Stimulated activated naive CD4-positive, alpha-beta T cell (primary cell): Measurements from ENCODE around the gene ISOC1.

Source experiments
- DNase-seq, 6 experiments: peaks; one replicate each; lab custom pipeline; 2025; lab: John Stamatoyannopoulos, UW

The ISOC1 gene

DNA sequence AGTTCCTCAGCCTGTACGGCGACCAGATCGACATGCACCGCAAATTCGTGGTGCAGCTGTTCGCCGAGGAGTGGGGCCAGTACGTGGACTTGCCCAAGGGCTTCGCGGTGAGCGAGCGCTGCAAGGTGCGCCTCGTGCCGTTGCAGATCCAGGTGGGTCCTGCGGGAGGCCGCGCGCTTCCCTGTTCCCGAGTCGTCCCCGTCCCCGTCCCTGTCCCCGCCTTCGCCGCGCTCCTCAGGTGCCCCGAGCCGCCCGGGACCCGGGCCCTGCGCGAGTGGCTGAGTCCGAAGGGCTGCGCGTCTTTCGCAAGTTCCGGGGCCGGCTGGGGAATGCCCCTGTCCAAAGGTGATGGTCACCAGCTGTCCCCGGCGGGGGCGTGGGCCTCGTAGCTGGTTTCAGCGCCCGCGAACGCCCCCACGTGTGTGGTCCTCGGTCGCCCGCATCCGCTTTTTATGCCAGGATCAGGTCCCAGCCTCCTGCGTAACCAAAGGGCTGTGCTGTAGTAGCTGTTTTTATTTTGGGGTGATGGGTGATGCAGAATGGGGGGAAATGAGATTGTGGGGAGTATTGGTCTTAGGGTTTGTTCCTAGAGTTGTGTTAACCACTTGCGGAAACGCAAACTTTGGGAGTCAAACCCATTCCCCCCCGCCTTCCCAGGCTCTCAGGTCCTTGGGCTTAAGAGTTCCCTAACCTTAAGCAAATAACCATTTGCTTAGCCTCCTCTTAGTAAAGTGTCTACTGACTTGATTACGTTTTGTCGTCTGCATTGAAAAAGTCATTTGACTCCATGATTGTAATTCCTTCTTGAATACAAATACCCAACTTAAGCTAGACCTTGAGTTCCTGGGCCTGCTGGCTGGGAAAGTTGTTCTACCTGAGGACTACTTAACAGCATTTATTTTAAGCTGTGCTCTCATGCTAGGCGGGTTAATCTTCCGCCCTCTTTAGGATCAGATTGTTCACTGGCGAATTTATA, 663 bp downstream of the ISOC1 start:
- peak in 5 of 6 experiments; percentile 17 to 70 (median 41) for DNase-seq

- DNase-seq: no peak
These were observed 1.9 kb downstream of the ISOC1 start for GRCh38 chr5:129096382-129096991.

DNA sequence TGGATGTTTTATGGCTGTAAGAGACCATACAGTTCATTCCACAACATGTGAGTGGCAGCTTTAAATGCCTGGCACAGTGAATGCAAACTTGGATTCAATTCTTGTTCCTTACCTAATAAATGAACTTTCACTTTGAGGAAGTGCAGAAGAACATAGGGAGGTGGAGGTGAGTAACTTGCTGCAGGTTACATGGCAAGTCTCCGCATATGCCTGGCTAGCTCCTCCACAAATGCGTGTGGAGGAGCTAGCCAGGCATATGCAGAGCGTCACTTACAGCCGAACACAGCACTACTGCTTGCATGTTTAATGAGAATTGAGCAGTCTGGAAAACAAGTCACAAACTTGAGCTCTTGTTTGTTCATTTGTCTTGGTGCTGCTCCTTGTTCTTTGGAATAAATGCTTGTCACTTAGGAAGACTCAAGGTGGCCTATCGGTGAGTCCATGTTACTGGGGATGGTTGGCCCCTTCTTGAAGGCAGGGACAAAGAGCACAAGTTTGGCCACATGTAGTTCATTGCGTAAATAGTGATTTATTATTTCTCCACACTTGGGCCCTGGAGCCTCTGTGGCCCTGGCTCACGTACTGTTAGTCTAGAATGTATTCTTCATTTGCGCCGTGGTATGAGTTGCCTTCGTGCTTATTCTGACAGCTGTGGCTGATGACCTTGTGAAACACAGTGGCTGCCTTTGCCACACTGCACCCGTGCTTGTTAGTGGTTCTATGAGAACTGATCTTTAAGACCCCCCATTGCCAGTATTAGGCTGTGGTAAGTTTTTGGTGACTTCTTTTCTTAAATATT, 3.1 kb downstream of the ISOC1 start:
- no peak for DNase-seq

GRCh38 chr5:129098488-129099183, 4.1 kb downstream of the ISOC1 start:
- DNase-seq: no peak

GRCh38 chr5:129099184-129099569, 4.6 kb downstream of the ISOC1 start:
- DNase-seq: no peak

DNA sequence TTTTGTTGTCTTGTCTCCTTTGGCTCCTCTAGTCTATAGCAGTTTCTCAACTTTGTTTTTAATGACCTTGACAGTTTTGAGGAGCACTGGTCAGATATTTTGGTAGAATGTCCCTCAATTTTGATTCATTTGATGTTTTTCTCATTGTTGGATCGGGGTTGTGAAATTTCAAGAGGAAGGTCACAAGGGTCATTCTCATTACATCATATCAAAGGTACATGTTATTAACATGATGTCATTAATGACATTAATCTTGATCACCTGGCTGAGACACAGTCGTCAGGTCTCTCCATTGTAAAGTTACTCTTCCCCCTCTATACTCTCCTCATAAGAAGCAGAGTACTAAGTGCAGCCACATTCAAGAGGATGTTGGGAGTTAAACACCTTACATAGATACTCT, 7.2 kb downstream of the ISOC1 start:
- DNase-seq: no peak

GRCh38 chr5:129103397-129103796, 8.8 kb downstream of the ISOC1 start:
- no peak for DNase-seq

- DNase-seq: no peak
These were observed 10.4 kb downstream of the ISOC1 start for GRCh38 chr5:129104915-129105455.

DNA sequence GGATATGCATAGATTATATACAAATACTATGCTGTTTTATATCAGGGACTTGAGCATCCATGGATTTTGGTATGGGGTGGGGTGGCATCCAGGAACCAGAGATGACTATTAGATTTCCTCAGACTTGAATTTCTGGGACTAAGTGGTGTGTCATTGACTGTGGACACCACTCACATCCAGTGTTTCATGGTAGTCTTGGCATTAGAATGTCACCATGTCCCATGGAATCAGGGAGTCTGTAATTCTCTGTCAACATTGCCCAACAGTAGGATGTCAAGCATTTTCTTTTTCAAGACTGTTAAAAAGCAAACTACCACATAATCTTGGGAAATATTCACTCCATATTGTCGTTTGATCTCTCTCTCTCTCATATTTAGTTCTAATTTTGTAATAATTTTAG, 13.1 kb downstream of the ISOC1 start:
- DNase-seq: no peak

DNA sequence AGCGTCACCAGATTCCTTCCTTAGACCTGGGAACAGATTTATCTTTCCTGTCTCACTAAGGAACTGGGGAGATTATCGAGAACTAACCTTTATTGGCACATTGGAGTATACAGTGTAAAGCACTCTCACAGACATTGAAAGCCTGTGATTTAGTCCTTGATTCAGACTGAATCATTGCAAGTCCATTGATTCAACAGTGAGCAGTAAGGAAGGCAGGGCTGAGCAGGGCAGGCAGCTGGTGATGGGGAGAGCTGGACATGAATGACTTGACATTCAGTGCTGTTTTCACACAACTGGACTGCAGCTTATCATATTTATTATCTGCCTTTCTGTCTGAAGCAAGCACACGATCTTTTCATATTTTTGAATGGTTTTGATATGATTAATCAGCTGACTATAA, 16.2 kb downstream of the ISOC1 start:
- DNase-seq: no peak

- no peak for DNase-seq
These were observed 16.8 kb downstream of the ISOC1 start for GRCh38 chr5:129111351-129111750.

- no peak for DNase-seq
These were observed 17.7 kb downstream of the ISOC1 start for GRCh38 chr5:129112295-129112694.

DNA sequence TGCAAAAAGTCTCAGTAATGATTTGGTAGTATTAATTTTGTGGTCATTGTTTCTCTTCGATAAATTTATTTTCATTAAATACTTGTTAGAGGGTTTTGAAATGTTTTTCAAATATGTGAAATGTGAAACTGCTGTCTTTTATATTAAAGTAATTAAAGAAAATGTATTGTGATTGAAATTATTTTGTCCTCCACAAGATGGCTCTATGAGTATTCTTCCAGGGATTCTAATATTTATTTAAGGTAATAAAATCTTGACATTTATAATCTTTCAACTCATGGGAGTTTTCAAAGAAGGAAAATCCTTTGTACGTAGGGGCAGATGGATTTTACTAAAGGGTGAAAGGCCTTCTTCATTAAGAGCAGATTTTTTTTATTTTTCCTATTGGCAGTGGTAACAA, 19.3 kb downstream of the ISOC1 start:
- no peak for DNase-seq

- DNase-seq: no peak
These were observed 20.1 kb downstream of the ISOC1 start for GRCh38 chr5:129114539-129115193.

DNA sequence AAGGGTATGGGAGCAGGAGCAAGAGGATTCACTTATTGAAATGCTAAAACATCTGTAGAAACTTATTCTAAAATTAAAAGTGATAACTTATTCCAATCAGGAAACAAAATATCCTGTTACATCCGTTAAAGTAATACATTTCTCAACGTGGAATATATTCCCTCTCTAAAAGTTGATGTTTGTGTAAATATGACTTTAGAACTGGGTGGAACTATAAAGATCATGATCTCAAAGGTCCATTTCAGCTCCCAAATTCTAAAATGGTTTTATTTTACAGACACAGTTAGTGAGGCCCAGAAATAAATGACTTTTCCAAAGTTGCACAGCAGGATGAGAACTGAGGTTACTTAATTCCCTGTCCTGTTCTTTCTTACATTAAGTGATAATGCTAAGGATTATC, 21.1 kb downstream of the ISOC1 start:
- no peak for DNase-seq

- no peak for DNase-seq
These were observed 22.2 kb downstream of the ISOC1 start for GRCh38 chr5:129116797-129117196.

DNA sequence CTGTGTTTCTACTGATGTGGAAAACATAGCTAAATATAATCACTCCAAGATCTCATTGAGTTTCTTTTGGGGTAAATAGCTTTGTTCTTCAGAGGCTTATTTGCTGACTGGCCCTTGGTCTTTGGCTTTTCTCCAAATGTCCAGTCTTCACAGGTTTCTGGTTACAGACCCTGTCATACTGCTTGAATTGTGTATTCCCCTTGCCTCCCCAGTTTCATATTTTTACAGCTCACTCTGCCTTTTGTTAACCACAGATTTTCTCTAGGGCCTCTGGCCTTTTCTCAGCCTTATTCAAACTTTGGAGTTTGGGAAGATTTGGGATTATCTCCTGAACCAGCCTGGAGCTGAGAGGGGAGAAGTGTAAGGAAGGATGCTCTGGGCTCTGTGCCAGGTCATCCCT, 23.9 kb downstream of the ISOC1 start:
- no peak for DNase-seq

GRCh38 chr5:129118826-129119225, 24.3 kb downstream of the ISOC1 start:
- DNase-seq: no peak

GRCh38 chr5:129120158-129120581, 25.6 kb downstream of the ISOC1 start:
- DNase-seq: no peak

DNA sequence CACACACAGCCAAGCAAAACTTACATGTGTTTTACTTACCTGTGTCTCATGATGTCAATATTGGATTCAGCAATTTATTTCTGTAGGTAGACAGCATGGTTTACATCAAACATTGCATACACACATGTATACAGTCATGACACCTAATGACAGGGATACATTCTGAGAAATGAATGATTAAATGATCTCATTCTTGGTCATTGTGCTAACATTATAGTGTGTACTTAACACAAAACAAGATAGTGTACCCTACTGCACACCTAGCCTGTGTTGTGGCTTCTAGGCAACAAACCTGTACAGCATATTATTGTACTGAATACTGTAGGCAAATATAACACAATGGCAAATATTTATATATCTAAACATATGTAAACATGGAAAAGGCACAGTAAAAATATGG, 28.0 kb downstream of the ISOC1 start:
- DNase-seq: no peak

- DNase-seq: no peak
These were observed 30.1 kb downstream of the ISOC1 start for GRCh38 chr5:129124608-129125007.
